Measurements from ENCODE around the gene KLHL18. TPM values are rescaled to one million over a fixed set of nuclear protein-coding genes. Genes with fewer than 3 reads are reported as not detected.

Gene KLHL18
- total RNA-seq, 1 donor from 2014 or later, result 23.5 TPM

- H3K27me3 ChIP-seq, result no peaks in the 10 kb centered on the region
- TF ChIP-seq CTCF (IDR thresholded peaks at IDR 0.05), result no peak
- H3K27ac ChIP-seq, result no peak overlapping the region
- H3K4me1 ChIP-seq, result no peaks in the 10 kb centered on the region
- no peak for DNase-seq
- no peaks in the 10 kb centered on the region for H3K9me3 ChIP-seq
- H3K4me3 ChIP-seq, result no peak overlapping the region
- intact Hi-C loops (cut with DNase I), result no loop called here
- no peak for ATAC-seq
- peaks cover 91% of the 10 kb centered on the region for H3K36me3 ChIP-seq
Observed at GRCh38 chr3:47339951-47340350, 57.2 kb downstream of the KLHL18 start.

GRCh38 chr3:47340866-47341265 lies 58.1 kb downstream of the KLHL18 start:
- ATAC-seq (no peak), DNase-seq (no peak)
- intact Hi-C loops (cut with DNase I), result no loop called here
- Histone ChIP-seq H3K4me1 (no peaks in the 10 kb centered on the region), H3K9me3 (no peaks in the 10 kb centered on the region), H3K36me3 (peaks cover 88% of the 10 kb centered on the region), H3K27me3 (no peaks in the 10 kb centered on the region), H3K4me3 (no peak overlapping the region), H3K27ac (no peak overlapping the region)
- TF ChIP-seq CTCF (IDR thresholded peaks at IDR 0.05), result no peak

- intact Hi-C loops (cut with DNase I), result no loop called here
- Histone ChIP-seq H3K27me3 (no peaks in the 10 kb centered on the region), H3K36me3 (peaks cover 77% of the 10 kb centered on the region), H3K4me1 (no peaks in the 10 kb centered on the region), H3K9me3 (no peaks in the 10 kb centered on the region), H3K27ac (no peak overlapping the region), H3K4me3 (no peak overlapping the region)
- no peak for DNase-seq
- TF ChIP-seq CTCF (IDR thresholded peaks at IDR 0.05), result no peak
- no peak for ATAC-seq
Observed at GRCh38 chr3:47342151-47342550, 59.4 kb downstream of the KLHL18 start.

- H3K27me3 ChIP-seq, result no peaks in the 10 kb centered on the region
- no peak for TF ChIP-seq CTCF (IDR thresholded peaks at IDR 0.05)
- H3K9me3 ChIP-seq, result no peaks in the 10 kb centered on the region
- peaks cover 70% of the 10 kb centered on the region for H3K36me3 ChIP-seq
- intact Hi-C loops (cut with DNase I), result no loop called here
- H3K4me3 ChIP-seq, result no peak overlapping the region
- DNase-seq (no peak), ATAC-seq (no peak)
- no peak overlapping the region for H3K27ac ChIP-seq
- H3K4me1 ChIP-seq, result peaks cover 5% of the 10 kb centered on the region
Observed at GRCh38 chr3:47342812-47343211, 60.1 kb downstream of the KLHL18 start.

- H3K27me3 ChIP-seq, result no peaks in the 10 kb centered on the region
- DNase-seq (no peak), ATAC-seq (no peak)
- no peak for TF ChIP-seq CTCF (IDR thresholded peaks at IDR 0.05)
- H3K27ac ChIP-seq, result no peak overlapping the region
- H3K4me1 ChIP-seq, result peaks cover 5% of the 10 kb centered on the region
- no peaks in the 10 kb centered on the region for H3K9me3 ChIP-seq
- no peak overlapping the region for H3K4me3 ChIP-seq
- intact Hi-C loops (cut with DNase I), result no loop called here
- peaks cover 63% of the 10 kb centered on the region for H3K36me3 ChIP-seq
Observed at GRCh38 chr3:47343471-47343971, 60.8 kb downstream of the KLHL18 start.

GRCh38 chr3:47344971-47345370 lies 62.2 kb downstream of the KLHL18 start:
- H3K36me3 ChIP-seq, result peaks cover 49% of the 10 kb centered on the region
- TF ChIP-seq CTCF (IDR thresholded peaks at IDR 0.05), result no peak
- H3K27me3 ChIP-seq, result no peaks in the 10 kb centered on the region
- H3K27ac ChIP-seq, result no peak overlapping the region
- H3K4me3 ChIP-seq, result no peak overlapping the region
- no peaks in the 10 kb centered on the region for H3K9me3 ChIP-seq
- DNase-seq (no peak), ATAC-seq (no peak)
- H3K4me1 ChIP-seq, result peaks cover 5% of the 10 kb centered on the region
- intact Hi-C loops (cut with DNase I), result no loop called here
